HEK293T (cell line): ENCODE data around the gene NONO.
"Not testable (repeated sequence)": the region's sequence is repeated elsewhere in the genome, so short reads cannot be mapped to it uniquely, and the experiment has no call there.

Experiments used
- CTCF ChIA-PET: fragments of 350-600 bp; formaldehyde crosslinking; extraction: SDS; loops from one replicate; lab custom pipeline; 2021; ENCODE audit warnings: antibody characterized with exemption, inconsistent platforms; lab: Yijun Ruan, JAX
- POLR2A ChIA-PET: fragments of 350-600 bp; formaldehyde crosslinking; extraction: SDS; loops from one replicate; lab custom pipeline; 2020; ENCODE audit warnings: antibody characterized with exemption, inconsistent platforms; lab: Yijun Ruan, JAX
- DNase-seq: peaks from one replicate; pipeline ENCODE4 v3.0.0; 2012; ENCODE audit warnings: mixed read lengths; ENCODE audit errors: extremely low spot score
- ARNT ChIP-seq: fragments of 450-650 bp; IDR thresholded peaks from 2 replicates; pipeline ENCODE4 v1.6.1; 2017; ENCODE audit warnings: mild to moderate bottlenecking
- BHLHE40 ChIP-seq: fragments of 450-650 bp; IDR thresholded peaks from 2 replicates; pipeline ENCODE4 v1.6.1; 2016; ENCODE audit warnings: mild to moderate bottlenecking, moderate library complexity, borderline replicate concordance
- CTBP1 ChIP-seq: fragments of 450-650 bp; IDR thresholded peaks from 2 replicates; pipeline ENCODE4 v1.6.1; 2016; ENCODE audit warnings: borderline replicate concordance
- ELF4 ChIP-seq: fragments of 450-650 bp; IDR thresholded peaks from 2 replicates; pipeline ENCODE4 v1.6.1; 2017; ENCODE audit warnings: antibody characterized with exemption
- FOXA1 ChIP-seq: fragments of 450-650 bp; IDR thresholded peaks from 2 replicates; pipeline ENCODE4 v1.6.1; 2016; ENCODE audit warnings: mild to moderate bottlenecking
- FOXK2 ChIP-seq: fragments of 450-650 bp; IDR thresholded peaks from 2 replicates; pipeline ENCODE4 v1.6.1; 2016; ENCODE audit warnings: mild to moderate bottlenecking
- FOXM1 ChIP-seq: fragments of 450-650 bp; IDR thresholded peaks from 2 replicates; pipeline ENCODE4 v1.6.1; 2017; ENCODE audit warnings: mild to moderate bottlenecking, borderline replicate concordance
- HDGF ChIP-seq: fragments of 450-650 bp; IDR thresholded peaks from 2 replicates; pipeline ENCODE4 v1.6.1; 2017; ENCODE audit warnings: antibody characterized with exemption, borderline replicate concordance
- L3MBTL2 ChIP-seq: fragments of 450-650 bp; conservative IDR thresholded peaks from 2 replicates; pipeline ENCODE4 v1.6.1; 2016; ENCODE audit warnings: mild to moderate bottlenecking
- LEF1 ChIP-seq: fragments of 450-650 bp; IDR thresholded peaks from 2 replicates; pipeline ENCODE4 v1.6.1; 2017; ENCODE audit warnings: mild to moderate bottlenecking, borderline replicate concordance
- NFRKB ChIP-seq: fragments of 450-650 bp; IDR thresholded peaks from 2 replicates; pipeline ENCODE4 v1.6.1; 2016; ENCODE audit warnings: mild to moderate bottlenecking, moderate library complexity
- SP1 ChIP-seq: fragments of 450-650 bp; IDR thresholded peaks from 2 replicates; pipeline ENCODE4 v1.6.1; 2017
- SUZ12 ChIP-seq: fragments of 450-650 bp; IDR thresholded peaks from 2 replicates; pipeline ENCODE4 v1.6.1; 2016; ENCODE audit warnings: mild to moderate bottlenecking
- TARDBP ChIP-seq: fragments of 450-650 bp; IDR thresholded peaks from 2 replicates; pipeline ENCODE4 v1.6.1; 2016
- ZNF384 ChIP-seq: fragments of 450-650 bp; IDR thresholded peaks from 2 replicates; pipeline ENCODE4 v1.6.1; 2016
- TF ChIP-seq, protein P1 (sequence below): fragments of 450-650 bp; IDR thresholded peaks from 2 replicates; pipeline ENCODE4 v1.6.1; 2016

Gene NONO

DNA sequence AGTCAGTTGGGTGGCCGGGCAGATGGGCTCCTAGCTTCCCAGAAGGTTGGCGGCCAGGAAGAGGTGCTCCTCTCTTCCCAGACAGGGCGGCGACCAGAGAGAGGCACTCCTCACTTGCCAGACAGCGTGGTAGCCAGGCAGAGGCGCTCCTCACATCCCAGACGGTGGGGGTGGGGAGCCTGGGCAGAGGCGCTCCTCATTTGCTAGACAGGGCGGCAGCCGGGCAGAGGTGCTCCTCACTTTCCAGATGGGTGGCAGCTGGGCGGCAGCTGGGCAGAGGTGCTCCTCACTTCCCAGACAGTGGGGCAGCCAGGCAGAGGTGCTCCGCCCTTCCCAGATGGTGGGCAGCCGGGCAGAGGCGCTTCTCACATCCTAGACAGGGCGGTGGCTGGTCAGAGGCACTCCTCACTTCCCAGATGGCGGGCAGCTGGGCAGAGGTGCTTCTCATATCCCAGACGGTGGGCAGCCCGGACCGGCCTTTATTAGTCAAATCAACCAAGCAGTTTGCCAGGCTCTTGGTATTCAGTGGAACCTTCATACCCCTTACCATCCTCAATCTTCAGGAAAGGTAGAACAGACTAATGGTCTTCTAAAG lies 13.5 kb upstream of the NONO start:
- ChIA-PET CTCF (no interaction called here), POLR2A (no interaction called here)
- no peak for DNase-seq
- TF ChIP-seq SUZ12 (no peak), L3MBTL2 (no peak), HDGF (no peak), FOXM1 (no peak), TARDBP (no peak), FOXA1 (no peak), ARNT (no peak), SP1 (no peak), LEF1 (no peak), CTBP1 (no peak), NFRKB (no peak), ZNF384 (no peak), BHLHE40 (no peak), FOXK2 (no peak), ELF4 (no peak)
- TF ChIP-seq, protein P1, sequence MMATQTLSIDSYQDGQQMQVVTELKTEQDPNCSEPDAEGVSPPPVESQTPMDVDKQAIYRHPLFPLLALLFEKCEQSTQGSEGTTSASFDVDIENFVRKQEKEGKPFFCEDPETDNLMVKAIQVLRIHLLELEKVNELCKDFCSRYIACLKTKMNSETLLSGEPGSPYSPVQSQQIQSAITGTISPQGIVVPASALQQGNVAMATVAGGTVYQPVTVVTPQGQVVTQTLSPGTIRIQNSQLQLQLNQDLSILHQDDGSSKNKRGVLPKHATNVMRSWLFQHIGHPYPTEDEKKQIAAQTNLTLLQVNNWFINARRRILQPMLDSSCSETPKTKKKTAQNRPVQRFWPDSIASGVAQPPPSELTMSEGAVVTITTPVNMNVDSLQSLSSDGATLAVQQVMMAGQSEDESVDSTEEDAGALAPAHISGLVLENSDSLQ = no peak

DNA sequence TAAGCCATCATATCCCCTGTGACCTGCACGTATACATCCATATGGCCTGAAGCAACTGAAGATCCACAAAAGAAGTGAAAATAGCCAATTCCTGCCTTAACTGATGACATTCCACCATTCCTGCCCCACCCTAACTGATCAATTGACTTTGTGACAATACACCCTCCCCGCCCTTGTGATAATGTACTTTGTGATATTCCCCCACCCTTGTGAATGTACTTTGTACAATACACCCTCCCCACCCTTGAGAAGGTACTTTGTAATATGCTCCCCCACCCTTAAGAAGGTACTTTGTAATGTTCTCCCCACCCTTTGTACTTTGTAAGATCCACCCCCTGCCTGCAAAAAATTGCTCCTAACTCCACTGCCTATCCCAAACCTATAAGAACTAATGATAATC lies 11.1 kb upstream of the NONO start:
- DNase-seq, POLR2A ChIA-PET, CTCF ChIA-PET: not testable (repeated sequence)

DNA sequence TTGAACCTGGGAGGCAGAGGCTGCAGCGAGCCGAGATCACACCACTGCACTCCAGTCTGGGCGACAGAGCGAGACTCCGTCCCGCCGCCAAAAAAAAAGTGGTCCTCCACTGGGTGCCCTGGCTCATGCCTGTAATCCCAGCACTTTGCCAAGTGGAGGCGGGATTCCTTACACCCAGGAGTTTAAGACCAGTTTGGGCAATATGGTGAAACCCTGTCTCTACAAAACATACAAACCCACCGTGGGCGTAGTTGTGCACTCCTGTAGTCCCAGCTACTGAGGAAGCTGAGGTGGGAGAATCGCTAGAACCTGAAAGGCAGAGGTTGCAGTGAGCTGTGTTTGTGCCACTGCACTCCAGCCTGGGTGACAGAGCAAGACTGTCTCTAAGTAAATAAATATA lies 2.1 kb upstream of the NONO start:
- POLR2A ChIA-PET, CTCF ChIA-PET, DNase-seq: not testable (repeated sequence)

DNA sequence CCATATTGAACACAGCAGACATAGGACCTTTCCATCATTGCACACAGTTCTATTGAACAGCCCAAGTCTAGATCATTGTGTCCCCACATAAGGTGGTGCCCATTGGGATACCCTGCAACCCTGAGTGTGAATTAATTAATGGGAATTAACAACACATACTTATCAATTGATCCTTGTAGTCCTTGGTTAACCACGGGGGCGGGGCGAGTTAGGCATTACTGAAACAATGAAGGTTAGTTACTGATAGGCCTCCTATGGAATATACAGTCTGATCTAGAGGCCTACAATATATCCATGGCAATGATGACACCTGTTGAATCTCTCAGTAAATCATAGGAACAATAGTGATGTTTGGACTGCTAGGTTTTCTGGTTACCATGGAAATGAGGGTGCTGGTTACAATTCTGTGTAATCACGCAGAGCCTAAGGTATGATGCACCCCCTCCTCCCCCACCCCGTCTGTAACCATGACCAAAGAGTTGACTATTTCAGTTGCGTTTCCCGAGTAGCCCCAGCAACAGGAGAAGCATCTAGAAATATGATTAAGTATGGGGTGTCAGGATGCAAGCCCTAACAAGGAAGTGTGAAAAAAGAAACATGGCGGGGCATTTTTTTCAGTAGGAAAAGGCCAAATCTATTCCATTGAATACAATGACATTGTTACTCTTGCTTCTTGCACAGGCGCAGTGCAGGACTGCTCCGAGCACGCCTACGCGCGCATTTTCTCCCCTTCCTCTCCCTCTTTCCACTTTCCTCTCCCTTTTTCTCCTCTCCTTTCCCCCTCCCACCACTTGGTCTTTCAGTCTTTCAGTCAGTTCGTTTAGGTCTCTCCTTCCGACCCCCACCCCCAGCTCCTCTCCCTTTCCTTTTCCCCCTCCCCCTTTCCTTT lies 677 bp upstream of the NONO start:
- ChIA-PET POLR2A (interaction anchor here (0.6 to 2.4 kb wide), 21 partner anchors 9 to 251 kb away, joined by 3 to 42 read pairs (median 4); partner anchors contain the start of genes ITGB1BP2, OGT, TAF1 and ZMYM3), CTCF (no interaction called here)
- TF ChIP-seq SP1 = no peak
- no peak for TF ChIP-seq ELF4
- TF ChIP-seq FOXK2 = no peak
- TF ChIP-seq HDGF = no peak
- DNase-seq = no peak

DNA sequence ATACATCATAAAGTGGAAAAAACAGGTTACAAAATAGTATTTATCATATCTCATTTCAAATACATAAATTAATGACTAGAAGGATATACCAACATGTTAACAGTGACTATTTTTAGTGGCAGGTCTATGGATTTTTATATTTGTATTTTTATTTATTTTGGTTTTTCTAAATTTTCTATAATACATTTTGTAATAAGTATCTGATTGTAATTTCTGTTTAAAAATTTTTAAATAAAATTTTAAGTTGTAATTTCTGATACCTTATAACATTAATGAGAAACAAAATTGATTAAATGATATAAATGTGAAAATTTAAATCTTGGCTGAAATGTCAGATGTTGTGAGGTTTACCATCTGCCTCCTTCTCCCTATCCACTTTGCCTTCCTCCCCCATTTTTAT lies 2.5 kb downstream of the NONO start:
- DNase-seq = no peak
- ChIA-PET CTCF (no interaction called here), POLR2A (no interaction called here)
- TF ChIP-seq NFRKB (no peak), FOXA1 (no peak), L3MBTL2 (no peak), HDGF (no peak), ZNF384 (no peak), ELF4 (no peak), FOXK2 (no peak), LEF1 (no peak), SUZ12 (no peak), TARDBP (no peak), ARNT (no peak), CTBP1 (no peak), FOXM1 (no peak), BHLHE40 (no peak), SP1 (no peak)
- TF ChIP-seq, protein P1 = no peak

DNA sequence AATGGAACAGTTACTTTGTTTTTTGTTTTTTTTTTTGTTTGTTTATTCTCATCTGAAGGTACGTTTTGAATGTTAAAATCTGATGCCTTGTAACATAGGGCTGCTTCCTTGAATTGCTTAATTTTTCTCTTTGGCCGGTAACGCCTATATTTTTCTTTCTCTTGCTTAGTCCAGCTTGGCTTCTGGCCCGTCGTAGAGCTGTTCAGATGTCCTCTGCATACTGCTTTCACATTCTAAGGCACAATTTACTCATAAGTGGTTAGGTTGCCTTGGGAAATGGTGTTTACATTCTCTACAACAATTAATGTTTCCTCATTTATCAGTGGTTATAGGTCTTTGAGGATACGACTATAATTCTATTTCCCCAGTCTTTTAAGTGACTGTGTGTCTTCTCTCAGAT lies 7.9 kb downstream of the NONO start:
- ChIA-PET POLR2A (no interaction called here), CTCF (no interaction called here)
- DNase-seq = no peak
- no peak for TF ChIP-seq ARNT

DNA sequence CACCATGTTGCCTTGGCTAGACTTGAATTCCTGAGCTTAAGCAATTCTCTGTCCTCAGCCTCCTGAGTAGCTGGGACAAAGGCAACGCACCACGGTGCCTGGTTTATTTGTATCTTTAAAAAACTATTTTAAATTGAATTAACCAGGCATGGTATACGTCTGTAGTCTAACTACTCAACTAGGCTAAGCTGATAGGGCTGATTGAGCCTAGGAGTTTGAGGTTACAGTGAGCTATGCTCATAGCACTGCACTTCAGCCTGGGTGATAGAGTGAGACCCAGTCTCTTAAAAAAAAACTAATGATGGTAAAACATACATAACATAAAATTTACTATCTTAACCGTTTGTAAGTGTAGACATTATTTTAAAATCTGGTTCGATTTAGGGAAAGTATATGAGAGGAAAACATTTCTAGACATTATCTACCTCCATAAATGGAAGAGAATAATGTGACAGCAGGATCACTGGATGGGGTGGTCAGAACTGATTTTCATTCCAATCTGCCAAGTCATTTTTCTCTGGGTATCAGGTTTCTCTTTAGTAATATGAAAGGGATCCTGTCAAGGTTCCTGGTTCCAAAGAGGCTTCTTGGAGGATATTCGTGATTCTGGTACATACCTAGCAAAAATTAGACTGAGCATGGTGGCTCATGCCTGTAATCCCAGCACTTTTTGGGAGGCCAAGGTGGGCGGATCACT lies 9.4 kb downstream of the NONO start:
- TF ChIP-seq TARDBP (no peak), FOXA1 (no peak), FOXM1 (no peak)
- ChIA-PET CTCF (no interaction called here), POLR2A (interaction anchor here (0.6 to 1.8 kb wide), 2 partner anchors 9 to 240 kb away, joined by 3 to 6 read pairs; partner anchors contain the start of gene NONO)
- no peak for DNase-seq
